HG02870 (cell line): ENCODE measurements around the gene ACSL3.
"Not testable (repeated sequence)": the region's sequence is repeated elsewhere in the genome, so short reads cannot be mapped to it uniquely, and the experiment has no call there.

ENCODE experiments used
- ATAC-seq: cut with Tn5 transposase; IDR thresholded peaks from one replicate; pipeline ENCODE4 v1.9.1; 2021; ENCODE audit warnings: mild to moderate bottlenecking, moderate library complexity; ENCODE audit not compliant: unreplicated experiment

The ACSL3 gene

DNA sequence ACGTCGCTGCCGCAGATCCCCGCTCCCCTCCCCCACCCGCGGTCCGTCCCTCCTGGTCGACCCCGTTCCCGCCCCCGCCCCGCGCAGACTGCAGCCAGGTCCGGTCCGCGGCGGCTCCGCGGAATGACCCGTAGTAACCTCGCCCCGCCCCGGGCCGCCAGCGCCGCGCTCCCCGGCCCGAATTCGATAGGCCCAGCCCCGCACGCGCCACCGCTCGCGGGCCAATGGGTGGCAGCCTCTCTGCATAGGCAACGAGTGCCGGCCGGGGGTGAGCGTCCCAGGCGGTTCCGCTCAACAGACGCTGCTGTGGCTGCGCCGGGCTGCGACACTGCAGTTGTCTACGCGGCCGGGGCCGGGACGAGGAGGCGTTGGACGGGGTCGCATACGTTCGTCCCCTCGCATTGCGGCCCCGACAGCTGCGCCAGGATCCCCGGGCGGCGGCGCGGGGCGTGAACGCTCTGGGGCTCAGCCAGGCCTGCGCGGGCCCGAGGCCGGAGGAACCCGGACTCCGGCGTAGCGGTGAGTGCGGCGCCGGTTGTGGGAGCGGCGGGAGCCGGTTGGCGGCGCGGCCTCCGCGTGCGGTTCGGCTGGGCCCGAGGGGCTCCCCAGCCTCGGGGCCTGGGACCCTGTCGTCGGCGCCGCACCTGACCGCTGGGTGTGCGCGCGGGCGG is at the start of gene ACSL3:
ACSL3 (plus strand) TSS at position 297 of the 671 bp plus-strand sequence. CDS start 47,737 bp downstream, outside the sequence.
- peak; percentile 96 for ATAC-seq

DNA sequence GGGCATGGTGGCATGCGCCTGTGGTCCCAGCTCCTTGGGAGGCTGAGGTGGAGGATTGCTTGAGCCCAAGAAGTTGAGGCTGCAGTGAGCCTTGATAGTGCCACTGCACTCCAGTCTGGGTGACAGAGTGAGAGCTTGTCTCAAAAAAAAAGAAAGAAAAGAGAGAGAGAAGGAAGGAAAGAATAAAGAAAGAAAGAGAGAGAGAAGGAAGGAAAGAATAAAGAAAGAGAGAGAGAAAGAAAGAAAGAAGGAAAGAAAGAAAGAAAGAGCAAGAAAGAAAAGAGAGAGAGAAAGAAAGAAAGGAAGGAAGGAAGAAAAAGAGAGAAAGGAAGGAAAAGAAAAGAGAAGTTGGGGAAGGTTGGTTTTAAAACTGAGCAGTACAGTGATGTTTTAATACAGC is 49.0 kb upstream of the ACSL3 start:
- no peak for ATAC-seq

DNA sequence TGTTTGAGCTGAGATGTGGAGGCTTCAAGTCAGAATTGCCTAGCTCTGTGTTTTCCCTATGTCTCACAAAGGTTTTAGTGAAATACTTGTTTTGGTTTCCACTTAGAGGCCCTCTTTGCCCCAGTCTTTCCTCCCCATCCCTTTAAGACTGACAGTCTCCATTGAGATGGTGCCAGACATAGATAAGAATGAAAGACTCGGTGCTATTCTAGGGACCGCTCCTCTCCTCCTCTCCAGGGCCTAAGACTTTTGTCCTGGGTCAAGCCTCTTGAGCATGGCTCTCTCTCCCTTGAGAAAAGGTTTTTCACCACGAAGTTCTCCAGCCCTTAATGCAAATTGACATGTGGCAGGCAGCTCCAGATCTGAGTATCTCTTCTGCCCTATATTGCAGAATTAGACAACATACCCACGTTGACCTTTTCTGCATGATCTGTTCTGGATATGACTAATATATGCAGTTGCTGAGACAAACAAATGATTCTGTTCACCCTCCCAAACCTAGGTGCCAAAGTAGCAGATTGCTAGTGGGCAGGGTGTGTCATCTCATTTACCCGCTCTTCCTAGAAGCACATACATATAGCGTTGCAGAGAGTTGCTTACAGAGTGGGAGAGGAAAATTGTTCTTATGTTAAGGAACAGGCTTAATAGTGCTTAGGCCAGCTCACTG is 47.5 kb upstream of the ACSL3 start:
- ATAC-seq = peak; percentile 97

DNA sequence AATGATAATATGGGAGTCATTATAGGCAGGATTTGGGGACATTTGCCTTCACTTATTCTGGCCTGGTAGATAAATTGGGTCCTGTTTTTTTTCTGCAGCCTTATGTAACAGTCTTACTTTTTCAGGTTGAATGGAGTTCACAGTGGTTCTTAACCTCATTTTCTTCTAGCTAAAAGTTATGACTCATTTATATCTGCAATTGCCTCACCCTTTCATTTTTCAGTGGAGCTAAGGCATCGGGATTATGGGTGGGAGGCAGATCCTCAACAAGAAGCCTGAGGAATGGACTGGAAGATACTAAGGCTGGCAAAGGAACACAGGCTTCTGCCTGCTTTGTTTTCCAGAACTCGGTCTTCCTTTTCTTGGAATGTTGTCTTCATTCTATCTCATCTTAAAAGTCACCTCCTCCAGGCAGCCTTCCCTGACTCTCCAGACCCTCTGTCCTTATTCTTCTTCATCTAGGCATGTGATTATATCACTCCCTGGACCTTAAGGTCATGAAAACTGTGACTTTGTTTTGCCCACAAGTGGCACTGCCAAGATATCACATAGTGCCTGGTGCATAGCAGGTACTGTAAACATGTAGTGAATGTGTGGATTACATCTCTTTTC is 41.0 kb upstream of the ACSL3 start:
- no peak for ATAC-seq

DNA sequence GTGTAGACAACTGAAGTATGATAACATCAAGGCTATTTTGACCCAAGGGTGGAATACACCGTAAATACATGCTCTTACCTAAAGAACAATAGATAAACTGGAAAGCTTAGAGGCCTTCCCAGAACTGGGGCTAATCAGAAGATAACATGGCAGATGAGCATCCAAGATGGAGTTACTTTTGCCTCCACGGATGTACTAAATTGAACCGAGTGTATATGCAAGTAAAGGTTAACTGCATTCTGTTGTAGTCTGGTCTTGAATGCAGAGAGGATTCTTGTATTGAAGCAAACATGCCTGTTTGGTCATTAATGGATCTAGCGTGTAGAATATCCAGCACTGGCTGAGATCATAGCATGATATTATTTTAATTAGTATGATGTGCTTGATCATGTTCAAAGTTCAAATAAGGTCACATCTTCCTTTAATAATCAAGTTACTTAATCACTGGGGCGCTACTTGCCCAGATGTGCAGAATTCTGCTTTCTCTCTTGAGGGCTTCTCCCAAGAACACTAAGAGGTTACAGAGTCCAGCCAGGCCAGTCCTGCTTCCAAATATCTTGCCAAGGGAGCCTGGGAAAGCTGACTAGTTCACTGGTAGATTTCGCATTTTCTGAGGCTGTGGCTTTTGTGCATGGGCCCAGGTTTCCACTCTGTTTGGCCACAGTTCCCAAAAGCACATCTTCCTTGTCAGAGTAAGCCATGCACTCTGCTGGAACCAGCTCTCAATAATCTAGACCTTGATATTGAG is 37.5 kb upstream of the ACSL3 start:
- no peak for ATAC-seq

DNA sequence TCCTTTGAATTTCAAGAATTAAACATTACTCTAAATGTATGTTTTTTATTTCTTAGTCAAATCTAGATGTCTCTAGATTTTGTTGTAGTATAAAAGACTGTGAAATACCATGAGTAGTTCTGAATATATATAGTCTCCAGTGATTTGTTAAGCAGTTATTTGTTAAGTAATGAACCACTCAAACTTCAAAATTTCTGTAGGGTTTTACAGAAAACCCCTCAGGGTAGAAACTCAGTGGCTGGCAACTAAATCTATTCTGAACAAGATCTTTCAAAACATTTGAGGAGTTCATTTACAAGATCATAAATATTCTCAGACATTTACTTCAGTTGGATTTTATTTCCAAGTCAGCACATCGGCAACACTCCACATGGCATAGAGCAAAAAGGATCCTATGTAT is 35.8 kb upstream of the ACSL3 start:
- ATAC-seq = no peak

DNA sequence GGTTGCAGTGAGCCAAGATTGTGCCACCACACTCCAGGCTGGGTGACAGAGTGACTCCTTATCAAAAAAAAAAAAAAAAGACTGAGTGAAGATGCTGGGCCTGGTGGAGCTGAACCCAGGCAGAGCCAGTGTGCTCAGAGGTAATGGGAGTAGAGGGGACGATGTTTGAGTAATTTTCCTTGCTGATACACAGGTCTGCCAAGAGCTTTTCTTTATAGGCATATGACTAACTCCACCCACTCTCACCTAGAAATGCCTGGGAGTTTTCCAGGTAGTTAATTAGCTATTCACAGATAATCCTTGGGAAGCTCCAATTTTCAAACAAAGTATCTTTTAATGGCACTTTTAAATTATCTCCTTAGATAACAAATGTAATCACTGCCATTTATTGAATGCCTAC is 33.4 kb upstream of the ACSL3 start:
- no peak for ATAC-seq

DNA sequence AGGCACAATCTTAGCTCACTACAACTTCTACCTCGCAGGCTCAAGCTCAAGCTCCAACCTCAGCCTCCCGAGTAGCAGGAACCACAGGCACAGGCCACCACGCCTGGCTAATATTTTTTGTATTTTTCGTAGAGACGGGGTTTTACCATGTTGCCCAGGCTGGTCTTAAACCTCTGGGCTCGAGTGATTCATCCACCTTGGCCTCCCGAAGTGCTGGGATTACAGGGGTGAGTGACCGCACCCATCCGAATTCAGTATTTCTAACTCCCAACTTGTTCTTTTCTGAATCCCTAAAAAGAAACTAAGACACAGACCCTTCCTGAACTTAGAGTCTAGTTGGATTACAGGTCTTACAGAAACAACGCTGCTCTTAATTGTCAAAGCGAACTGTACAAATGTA is 32.3 kb upstream of the ACSL3 start:
- ATAC-seq = no peak

DNA sequence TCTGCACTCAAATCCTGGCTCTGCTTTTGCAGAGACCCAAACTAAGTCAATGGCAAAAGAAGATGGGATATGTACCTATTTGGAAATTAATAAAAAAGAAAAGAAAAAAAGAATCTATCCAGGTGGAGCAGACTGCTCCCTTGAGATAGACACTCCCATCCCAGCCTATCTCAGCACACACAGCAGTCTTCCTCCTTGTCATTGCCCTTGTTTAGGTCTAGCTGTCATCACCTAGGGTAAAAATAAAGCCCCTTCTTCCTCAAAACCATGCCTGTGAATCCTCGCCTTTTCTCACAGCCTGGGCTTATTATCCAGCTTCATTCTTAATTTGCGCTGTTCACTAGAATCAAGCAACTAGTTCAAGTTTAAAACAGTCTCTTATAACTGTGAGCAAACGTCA is 30.7 kb upstream of the ACSL3 start:
- ATAC-seq = no peak

DNA sequence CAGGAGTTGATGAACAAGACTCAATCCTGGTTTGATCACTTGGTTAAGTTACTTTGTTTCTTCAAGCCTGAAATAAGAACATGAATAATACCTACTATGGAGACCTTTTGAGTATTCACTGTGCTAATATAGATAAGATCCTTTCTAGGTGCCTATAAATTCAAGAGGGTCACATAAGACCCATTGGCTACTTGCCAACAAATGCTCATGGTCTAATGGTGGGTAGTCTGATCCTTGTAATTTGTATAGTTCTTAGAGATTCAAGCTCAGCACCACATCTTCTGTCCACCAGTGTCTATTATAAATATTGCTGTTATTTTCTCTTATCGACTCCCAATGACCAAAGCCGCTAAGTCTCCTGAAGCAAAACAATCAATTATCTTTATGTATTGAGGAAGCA is 27.4 kb upstream of the ACSL3 start:
- ATAC-seq = no peak

DNA sequence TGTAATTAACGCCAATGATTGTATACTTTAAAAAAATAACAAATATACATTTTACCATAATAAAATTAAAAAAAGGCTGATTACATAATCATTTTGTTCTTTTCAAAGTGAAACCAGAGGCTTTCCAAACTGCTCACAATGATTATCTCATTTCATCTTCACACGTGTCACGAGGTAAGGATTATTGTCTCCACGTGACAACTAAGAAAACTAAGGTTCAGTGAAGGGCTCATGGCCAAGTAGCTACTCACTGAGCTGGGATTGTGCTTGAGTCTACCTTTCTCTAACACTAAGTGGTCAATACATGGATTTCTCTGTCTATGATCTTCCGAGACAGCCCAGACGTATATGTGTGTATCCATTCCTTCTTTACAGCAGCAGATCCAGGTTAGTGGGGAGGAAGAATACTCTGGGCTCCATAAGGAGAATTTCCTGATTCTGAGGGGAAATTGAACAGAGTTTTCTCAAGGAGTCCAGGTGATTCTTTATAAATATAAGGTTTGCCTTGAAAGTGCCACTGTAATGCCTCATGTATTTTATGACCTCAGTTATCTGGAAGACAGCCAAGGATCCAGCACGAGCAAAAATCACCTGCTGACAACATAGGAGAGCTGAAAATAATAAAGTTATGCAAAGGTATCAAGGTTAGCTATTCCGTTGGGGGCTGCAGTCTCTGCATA is 25.6 kb upstream of the ACSL3 start:
- ATAC-seq = no peak

DNA sequence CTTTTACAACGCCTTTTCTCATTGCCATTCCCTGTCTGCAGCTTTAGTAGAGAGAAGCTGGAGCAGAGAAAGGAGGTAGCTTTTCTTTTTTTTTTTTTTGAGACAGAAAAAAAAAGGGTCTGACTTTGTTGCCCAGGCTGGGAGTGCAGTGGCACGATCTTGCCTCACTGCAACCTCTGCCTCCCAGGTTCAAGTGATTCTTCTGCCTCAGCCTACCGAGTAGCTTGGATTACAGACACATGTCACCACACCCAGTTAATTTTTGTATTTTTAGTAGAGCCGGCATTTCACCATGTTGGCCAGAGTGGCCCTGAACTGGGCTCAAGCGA is 25.0 kb upstream of the ACSL3 start:
- ATAC-seq = no peak

DNA sequence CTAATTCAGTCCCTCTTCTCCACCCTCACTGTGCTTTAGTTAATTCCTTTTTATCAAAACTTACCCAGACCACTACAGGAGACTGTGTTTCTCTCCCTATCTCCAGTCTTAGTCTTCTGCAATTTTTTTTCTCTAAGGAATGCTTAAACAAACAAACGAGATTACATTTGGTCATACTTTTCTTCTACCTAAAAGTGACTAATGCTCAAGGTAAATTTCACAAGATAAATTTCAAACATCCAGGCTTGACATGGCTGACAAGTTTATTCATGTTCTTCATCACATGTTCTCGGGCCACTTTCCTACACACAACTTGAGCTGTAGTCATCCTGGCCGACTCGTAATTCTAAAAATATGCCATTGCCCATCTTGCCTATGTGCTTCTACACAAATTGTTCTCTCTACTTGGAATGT is 23.2 kb upstream of the ACSL3 start:
- no peak for ATAC-seq

DNA sequence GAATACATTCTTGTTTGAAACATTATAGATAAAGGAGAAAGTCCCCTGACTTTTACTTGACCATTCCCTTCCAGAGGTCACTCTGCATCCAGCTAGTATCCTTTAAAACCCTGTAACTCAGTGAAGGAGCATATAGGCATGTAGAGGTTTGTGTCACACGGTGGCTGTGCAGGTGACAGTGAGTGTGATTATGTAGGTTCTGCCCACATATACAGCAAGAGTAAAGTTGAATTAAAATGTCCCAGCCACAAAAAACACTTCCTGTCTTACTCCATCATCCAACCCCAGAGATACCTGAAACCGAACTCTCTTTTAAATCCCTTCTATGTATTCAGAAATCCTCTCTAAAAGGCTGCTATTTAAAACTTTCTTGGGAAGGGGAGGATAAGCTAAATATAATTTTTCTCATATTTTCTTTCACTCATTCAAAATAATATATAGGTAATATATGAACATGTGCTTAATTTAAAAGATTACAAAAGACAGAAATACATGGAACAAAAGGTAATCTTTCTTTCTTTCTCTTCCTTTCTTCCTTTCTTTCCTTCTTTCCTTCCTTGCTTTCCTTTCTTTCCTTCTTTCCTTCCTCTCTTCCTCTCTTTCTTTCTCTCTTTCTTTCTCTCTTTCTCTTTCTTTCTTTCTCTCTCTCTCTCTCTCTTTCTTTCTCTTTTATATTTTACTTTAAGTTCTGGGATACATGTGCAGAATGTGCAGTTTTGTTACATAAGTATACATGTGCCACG is 20.6 kb upstream of the ACSL3 start:
- no peak for ATAC-seq

DNA sequence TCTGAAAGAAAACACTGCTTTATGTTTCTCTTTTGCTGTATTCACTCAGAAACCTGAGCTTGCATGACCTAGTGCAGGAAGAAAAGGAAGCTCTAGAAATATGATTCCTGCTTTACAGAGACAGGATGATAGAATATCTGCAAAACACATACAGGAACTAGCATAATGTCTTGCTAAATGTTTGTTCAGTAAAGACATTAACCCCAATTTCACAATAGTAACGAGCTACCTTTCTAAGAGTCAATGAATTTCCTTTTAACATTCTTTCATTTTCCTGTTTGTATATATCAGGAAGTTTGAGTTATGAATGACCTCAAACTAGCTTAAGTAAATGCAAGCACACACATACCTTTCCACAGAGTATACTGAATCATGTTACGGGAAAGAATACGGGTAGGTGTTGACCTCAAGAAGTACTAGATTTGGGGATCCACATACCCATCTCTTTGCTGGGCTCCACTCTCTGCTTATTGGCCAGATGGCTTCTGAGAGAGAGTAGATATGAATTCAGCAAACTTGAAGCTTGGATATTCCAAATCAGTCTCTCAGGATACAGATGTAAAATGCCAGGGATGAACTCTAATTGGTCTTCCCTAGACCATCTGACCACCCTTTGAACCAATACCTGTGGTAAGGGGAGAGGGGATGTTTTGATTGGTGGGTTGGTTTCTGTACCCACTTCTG is 18.2 kb upstream of the ACSL3 start:
- no peak for ATAC-seq

DNA sequence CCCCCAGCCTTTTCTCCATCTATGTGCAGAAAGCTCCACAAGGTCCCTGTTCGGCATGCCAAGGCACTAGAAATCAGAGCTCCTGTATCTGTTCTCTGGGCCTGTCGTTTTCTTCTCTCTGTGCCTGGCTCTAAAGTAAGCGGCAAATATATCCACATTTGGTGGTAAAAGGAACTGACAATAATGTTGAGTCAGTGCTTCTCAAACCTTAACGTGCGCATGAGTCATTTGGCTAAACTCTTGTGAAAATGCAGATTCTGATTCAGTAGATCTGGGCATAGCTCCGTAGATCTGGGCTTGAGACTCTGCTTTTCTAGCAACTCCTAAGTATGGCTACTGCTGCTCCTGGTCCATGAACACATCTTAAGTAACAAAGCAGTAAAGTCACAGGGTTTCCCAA is 16.5 kb upstream of the ACSL3 start:
- ATAC-seq = no peak

DNA sequence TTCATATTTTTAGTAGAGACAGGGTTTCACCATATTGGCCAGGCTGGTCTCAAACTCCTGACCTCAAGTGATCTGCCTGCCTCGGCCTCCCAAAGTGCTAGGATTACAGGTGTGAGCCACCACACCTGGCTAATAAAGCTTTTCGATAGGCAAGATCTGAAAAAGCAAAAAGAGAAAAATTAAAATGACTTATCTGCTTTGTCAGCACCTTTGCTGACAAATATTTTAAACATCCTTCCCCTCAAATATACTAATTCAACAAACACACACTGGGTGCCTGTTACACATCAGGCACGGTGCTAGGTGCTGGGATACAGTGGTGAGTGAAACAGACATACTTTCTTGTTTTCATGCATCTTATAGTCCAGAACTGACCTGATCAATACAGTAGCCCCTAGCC is 15.5 kb upstream of the ACSL3 start:
- ATAC-seq = not testable (repeated sequence)

DNA sequence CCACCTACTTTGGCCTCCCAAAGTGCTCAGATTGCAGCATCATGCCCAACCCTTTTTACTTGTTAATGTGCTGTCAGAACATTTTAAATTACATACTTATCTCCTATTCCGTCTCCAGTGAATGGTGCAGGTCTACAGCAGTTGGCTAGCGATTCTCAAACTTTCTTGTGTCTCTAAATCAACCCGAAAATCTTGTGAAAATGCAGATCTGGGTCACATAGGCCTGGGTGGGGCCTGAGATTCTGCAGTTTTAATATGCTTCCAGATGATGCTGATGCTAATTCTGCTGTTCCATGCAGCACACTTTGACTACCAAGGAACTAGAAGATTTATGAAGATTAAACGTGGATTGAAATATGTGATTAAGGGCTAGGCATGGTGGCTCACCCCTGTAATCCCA is 14.8 kb upstream of the ACSL3 start:
- ATAC-seq = no peak

DNA sequence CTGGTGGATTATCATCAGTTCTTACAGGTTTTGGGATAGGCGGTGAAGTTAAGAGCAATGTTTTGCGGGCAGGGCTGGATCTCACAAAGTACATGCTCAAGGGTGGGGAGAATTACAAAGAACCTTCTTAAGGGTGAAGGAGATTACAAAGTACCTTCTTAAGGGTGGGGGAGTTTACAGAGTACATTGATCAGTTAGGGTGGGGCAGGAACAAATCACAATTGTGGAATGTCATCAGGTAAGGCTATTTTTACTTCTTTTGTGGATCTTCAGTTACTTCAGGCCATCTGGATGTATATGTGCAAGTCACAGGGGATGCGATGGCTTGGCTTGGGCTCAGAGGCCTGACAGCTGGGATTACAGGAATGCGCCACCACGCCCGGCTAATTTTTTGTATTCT is 12.8 kb upstream of the ACSL3 start:
- ATAC-seq = not testable (repeated sequence)

DNA sequence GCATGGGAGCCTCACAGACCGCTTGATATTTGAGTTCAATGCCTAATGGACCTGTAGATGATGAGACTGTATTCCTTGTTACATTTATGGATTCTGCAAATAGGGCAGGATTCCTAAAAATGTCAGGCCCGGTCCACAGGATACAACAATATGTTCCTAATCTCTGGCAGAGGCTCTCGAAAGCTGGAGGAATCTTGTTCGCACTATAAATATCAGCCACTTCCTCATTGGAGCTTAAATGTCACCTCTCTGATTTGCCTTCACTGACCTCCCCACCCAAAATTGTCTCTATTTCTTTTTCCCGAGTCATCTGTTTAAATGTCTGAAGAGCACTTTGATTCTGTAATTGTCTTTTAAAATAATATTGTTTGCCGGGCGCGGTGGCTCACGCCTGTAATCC is 12.0 kb upstream of the ACSL3 start:
- no peak for ATAC-seq
